Limb (tissue), 2 donors: Measurements from ENCODE around the gene PTGDR2.
A peak's percentile ranks its signal among the peaks of the same experiment; 100 is the strongest.

Experiments
- DNase-seq, 2 donors: peaks; one replicate each; pipeline ENCODE4 v3.0.0-alpha.2; 2016; ENCODE audit errors: extremely low spot score in 2 of 2

The PTGDR2 gene

GRCh38 chr11:60874421-60875365, 18.9 kb upstream of the PTGDR2 start:
- no peak for DNase-seq

DNA sequence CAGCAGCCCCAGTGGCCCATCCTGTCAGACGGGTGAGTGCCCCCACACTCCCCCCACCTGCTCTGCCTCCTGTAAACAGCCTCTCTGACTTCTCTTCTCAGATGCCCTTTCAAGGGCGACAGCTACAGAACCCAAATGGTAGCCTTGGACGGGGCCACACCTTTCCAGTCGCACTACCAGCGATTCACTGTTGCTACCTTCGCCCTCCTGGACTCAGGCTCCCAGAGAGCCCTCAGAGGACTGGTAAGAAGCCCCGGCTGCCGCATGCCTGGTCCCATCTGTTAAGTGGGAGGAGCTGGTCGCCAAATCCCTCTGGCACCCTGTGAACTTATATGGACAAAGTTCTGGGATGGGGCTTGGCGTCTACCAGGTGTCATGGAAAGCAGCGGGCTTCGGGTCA, 17.8 kb upstream of the PTGDR2 start:
- no peak for DNase-seq

DNA sequence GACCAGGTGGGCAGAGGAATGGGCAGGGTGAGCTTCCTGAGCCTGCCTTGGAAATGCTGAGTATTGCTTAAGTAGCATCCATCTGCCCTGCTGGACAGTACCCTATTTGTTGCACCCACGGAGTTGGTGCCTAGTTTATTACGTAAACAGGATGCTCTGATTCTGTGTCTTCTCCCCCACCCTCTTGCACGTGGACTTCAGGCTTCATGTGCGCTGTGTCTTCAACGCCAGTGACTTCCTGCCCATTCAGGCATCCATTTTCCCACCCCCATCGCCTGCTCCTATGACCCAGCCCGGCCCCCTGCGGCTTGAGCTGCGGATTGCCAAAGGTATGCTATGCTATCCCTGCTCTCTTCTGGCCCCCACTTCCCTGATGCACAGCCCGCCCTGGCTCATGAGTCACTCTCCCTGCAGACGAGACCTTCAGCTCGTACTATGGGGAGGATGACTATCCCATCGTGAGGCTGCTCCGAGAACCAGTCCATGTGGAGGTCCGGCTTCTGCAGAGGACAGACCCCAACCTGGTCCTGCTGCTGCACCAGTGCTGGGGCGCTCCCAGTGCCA, 17.3 kb upstream of the PTGDR2 start:
- DNase-seq = no peak

GRCh38 chr11:60872124-60872960, 16.6 kb upstream of the PTGDR2 start:
- DNase-seq = no peak

DNA sequence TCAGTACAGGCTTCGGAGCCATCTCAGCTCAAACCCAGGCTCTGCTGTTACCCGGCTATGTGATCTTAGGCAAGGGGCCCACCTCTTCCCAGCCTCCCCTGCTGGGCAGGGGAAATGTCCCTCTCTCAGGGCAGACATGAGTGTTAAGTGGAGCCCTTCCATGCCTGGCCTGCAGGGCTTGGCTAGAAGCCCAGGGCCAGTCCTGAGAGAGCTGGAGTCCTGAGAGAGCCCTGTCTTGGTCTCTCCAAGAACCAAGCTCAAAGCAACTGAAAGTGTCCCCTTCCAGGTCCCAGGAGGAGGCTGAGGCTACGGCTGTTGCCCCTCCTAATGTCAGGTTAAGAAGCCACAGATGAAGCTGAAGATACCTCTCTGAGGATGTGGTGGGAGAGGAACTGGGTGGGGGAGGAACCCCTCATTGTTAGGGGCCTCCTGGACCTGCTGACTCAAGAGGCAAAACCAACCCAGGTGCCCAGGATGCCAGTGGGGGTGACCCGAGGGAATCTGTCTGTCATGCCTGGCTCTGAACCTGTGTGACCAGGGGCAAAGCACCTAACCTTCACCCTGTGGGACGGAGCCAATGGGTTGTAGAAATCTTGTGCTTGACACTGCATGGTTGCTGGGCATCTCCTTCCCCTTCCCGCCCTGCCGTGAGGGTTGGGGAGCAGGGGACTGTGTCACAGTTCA, 15.8 kb upstream of the PTGDR2 start:
- DNase-seq = no peak

DNA sequence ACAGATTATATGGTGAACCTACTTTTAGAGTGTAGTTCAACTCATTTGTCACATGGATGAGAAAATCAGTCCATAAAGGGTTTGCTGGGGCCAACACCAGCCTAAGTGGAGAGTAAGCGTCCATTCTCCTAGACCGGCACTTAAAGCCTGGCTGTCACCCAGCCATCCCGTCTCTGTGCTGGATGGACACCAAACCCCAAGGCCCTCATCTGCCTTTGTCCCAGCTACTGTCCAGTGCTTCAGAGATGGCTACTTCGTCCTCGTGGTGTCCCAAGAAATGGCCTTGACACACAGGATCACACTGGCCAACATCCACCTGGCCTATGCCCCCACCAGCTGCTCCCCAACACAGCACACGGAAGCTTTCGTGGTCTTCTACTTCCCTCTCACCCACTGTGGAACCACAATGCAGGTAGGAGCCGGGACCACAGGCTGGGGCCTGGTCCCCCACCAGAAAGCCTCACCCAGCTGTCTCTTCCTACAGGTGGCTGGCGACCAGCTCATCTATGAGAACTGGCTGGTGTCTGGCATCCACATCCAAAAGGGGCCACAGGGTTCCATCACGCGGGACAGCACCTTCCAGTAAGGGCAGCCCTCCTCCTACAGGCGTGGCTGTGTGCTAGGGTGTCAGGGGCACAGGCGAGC, 15.1 kb upstream of the PTGDR2 start:
- DNase-seq = no peak

- no peak for DNase-seq
These were observed 14.5 kb upstream of the PTGDR2 start for GRCh38 chr11:60870276-60870675.

DNA sequence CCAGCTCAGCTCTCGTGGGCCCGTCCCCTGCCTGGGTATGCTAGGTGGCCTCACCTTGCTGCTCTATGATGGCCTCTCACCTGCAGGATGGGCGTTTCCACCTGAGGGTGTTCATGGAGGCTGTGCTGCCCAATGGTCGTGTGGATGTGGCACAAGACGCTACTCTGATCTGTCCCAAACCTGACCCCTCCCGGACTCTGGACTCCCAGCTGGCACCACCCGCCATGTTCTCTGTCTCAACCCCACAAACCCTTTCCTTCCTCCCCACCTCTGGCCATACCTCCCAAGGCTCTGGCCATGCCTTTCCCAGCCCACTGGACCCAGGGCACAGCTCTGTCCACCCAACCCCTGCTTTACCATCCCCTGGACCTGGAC, 13.7 kb upstream of the PTGDR2 start:
- no peak for DNase-seq

DNA sequence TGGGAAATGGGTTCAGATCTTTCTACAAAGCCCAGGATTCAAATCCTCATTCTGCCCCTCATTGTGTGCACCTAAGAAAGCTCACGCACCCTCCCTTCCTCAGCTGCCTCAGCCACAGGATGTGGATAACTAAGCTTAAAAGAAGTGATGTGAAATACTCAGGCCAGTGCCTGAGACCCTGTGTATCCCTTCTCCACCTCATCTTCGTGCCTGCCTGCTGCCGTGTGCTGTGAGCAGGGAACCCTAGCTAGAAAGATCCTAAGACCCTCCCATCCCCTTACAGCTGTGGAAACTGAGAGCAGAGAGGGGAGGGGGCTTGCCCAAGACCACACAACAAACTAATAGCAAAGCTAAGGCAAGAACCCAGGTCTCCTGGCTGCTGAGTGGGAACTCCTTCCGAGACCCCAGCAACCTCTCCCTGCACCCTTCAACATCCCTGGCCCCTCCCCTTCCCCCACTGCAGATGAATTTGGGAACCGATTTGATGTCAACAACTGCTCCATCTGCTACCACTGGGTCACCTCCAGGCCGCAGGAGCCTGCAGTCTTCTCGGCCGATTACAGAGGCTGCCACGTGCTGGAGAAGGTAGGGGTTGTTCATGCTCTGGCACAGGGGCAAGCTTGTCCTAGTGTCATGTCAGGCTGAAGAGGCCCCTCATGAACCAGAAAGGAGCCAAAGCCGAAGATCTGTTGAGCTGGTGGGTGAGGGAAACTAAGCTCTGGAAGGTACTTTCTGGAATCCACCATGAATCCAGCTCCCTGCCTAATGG, 13.1 kb upstream of the PTGDR2 start:
- no peak for DNase-seq

DNA sequence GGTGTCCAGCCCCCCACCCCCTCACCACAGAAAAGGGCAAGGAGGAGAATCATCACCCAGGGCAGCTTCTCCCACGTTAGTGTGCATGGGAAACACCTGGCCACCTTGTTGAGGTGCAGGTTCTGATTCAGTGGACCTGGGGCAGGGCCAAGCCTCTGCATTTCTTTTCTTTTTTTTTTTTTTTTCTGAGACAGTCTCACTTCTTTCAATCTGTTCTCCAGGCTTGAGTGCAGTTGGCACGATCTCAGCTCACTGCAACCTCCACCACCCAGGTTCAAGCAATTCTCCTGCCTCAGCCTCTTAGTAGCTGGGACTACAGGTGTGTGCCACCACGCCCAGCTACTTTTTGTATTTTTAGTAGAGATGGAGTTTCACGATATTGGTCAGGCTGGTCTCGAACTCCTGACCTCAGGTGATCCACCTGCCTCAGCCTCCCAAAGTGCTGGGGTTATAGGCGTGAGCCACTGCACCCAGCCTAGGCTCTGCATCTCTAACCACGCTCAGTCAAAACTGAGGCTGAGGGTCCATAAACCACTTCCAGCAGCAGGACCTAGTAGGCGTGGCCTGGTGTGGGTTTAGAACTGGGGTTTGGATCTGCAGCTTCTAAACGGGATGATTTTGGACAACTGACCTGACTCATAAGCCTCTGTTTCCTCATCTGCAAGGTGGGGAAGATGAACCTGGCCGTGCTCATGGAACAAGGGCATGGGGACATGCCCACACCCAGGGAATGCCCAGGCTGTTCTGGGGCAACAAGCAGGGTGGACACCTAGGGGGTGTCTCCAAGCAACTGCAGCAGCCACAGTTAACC, 12.3 kb upstream of the PTGDR2 start:
- DNase-seq = no peak

DNA sequence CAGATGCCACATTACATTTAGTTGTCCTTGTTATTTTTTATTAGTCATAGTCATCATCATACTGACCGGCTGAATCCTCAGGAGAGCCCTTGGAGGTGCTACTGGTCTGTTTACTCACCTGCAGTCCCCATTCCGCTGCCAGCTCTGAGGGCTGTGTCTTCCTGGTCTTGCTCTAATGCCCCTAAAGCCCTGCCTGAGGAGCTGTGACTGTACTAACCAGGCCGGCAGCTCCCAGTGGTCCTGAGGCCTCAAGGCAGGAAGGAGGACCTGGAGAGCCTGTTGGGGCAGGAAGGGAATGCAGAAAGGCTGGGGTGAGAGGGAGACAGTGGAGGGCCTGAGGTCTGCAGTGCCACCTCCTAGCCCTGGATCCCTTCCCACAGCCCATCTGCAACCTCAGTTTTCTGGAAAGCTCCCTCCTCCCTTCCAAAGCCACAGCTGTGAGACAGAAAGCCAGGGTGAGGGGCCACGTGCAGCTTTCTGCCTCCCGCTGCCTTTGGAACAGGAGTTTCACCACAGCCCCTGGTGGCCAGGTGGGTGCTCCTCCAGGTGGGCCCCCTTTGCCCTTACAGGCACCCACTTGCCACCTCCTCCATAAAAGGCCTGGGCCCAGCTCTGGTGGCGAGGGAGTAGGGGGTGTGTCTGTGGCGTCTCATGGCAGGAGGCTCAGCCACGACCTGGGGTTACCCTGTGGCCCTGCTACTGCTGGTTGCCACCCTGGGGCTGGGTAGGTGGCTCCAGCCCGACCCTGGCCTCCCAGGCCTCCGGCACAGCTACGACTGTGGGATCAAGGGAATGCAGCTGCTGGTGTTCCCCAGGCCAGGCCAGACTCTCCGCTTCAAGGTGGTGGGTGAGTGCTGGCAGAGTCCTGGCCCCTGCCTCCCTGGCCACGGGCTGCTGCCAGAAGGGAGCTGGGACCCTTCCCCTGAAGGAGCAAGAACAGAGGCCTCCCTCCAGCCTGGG, 11.4 kb upstream of the PTGDR2 start, which contains the start of gene ZP1:
Gene ZP1, plus strand, starts transcription at position 632 of the 960 bp plus-strand sequence. Its CDS starts 20 bp downstream, at position 652.
- DNase-seq = no peak

DNA sequence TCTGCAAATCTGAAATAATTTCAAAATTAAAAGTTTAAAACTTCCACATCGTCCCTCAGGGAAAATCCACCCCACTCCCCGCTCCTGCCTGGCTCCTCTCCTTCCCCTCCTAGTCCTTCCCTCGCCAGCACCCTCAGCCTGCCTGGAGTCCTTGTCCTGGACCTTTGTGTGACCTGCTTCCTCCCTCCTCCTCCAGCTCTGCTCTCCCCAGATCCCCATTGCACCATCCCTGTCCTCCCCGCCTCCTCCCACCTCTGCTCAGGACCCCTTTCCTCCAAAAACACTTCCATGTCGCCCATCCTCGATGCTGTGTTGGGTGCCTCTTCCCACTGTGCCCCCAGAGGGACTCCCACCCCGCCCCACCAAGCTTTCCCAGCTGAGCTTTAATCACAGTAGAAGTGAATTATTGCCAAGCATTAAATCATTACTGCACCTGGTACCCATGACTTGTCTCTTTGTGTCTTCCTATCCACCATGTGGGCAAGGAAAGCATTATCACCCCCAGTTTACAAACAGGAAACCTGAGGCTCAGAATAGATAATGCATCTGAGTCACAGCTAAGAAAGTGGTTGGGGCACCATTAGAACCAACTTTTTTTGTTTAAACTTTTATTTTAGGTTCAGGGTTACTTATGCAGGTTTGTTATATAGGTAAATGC, 9.2 kb upstream of the PTGDR2 start:
- DNase-seq = no peak

DNA sequence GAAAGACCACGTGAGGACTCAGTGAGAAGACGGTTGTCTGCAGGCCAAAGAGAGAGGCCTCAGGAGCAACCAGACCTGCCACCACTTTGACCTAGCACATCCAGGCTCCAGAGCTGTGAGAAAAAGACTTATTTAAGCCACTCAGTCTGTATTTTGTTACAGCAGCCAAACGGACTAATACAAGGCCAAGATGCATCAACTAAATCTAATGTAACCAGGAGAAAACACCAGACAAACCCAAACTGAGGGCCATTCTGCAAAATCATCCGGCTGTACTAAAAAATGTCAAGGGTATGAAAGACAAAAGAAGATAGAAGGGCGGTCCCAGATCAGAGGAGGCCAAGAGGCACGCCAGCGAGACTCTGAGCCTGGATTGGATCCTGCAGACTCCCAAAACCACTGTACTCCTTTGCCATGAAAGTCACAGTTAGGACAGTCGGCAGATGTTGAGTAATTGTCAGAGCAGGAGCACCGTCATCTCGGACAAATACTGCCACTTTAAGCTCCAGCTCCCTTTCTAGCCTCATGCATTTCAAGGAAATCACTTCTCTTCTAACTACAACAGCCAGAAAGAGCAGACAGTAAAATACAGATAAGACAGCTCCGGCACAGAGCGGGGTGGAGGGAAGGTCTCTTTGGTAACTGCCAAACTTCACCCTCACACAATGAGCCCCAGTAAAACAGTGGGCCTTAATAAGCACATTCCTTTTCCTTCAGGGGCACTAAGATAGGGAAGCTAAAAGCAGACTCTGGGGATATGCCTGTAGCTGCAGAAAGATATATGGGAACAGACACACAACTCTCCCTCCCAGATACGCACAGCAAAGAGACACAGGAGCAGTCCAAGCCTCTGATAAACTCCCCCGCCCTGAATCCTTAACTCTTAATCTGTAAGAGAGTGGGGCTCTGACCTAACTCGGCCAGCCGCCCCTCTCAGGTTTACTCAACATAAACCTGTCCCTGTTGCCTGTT, 8.1 kb upstream of the PTGDR2 start:
- DNase-seq = no peak

- no peak for DNase-seq
These were observed 6.4 kb upstream of the PTGDR2 start for GRCh38 chr11:60862171-60862570.

- peak in 1 of 2 donors; percentile 50 for DNase-seq
These were observed 5.2 kb upstream of the PTGDR2 start for GRCh38 chr11:60860943-60861342.

- no peak for DNase-seq
These were observed 4.0 kb upstream of the PTGDR2 start for GRCh38 chr11:60859616-60860250.
